GM23248 (cell line): ENCODE results near the gene ADAM12. TPM values are rescaled to one million over a fixed set of nuclear protein-coding genes. Genes with fewer than 3 reads are reported as not detected.

Experiments used
- DNase-seq: peaks from one replicate; pipeline ENCODE4 v3.0.0-alpha.2; 2015
- H2AFZ ChIP-seq: fragments of 200-600 bp; sonication (generic); 2 replicates; pipeline ENCODE4 v1.6.1; 2016; ENCODE audit warnings: antibody characterized with exemption
- H3F3A ChIP-seq: fragments of 200-600 bp; sonication (generic); 2 replicates; pipeline ENCODE4 v1.6.1; 2016; ENCODE audit warnings: mild to moderate bottlenecking, antibody characterized with exemption, mixed run types; ENCODE audit not compliant: insufficient read depth
- H3K27ac ChIP-seq: fragments of 200-600 bp; sonication (generic); 2 replicates; pipeline ENCODE4 v1.5.1; 2016; ENCODE audit warnings: mild to moderate bottlenecking
- H3K27me3 ChIP-seq: fragments of 200-600 bp; sonication (generic); replicated peaks from 2 replicates; pipeline ENCODE4 v1.6.1; 2016; ENCODE audit warnings: mild to moderate bottlenecking; ENCODE audit not compliant: insufficient read depth
- H3K36me3 ChIP-seq: fragments of 200-600 bp; sonication (generic); 2 replicates; pipeline ENCODE4 v1.6.1; 2016; ENCODE audit warnings: low read depth, mild to moderate bottlenecking
- H3K4me1 ChIP-seq: fragments of 200-600 bp; sonication (generic); 2 replicates; pipeline ENCODE4 v1.6.1; 2016; ENCODE audit warnings: mild to moderate bottlenecking; ENCODE audit not compliant: insufficient read depth
- H3K4me2 ChIP-seq: fragments of 200-600 bp; sonication (generic); one replicate; pipeline ENCODE4 v1.6.1; 2016; ENCODE audit warnings: mild to moderate bottlenecking; ENCODE audit not compliant: unreplicated experiment
- H3K4me3 ChIP-seq: fragments of 200-600 bp; sonication (generic); 2 replicates; pipeline ENCODE4 v1.5.1; 2016; ENCODE audit warnings: mild to moderate bottlenecking
- H3K79me2 ChIP-seq: fragments of 200-600 bp; sonication (generic); 2 replicates; pipeline ENCODE4 v1.6.1; 2016; ENCODE audit warnings: mild to moderate bottlenecking; ENCODE audit not compliant: insufficient read depth
- H3K9ac ChIP-seq: fragments of 200-600 bp; sonication (generic); 2 replicates; pipeline ENCODE4 v1.6.1; 2016; ENCODE audit warnings: mild to moderate bottlenecking
- H3K9me2 ChIP-seq: fragments of 200-600 bp; sonication (generic); 2 replicates; pipeline ENCODE4 v1.6.1; 2016; ENCODE audit warnings: mixed run types, mild to moderate bottlenecking, moderate library complexity; ENCODE audit not compliant: insufficient read depth
- H3K9me3 ChIP-seq: fragments of 200-600 bp; sonication (generic); one replicate; pipeline ENCODE4 v1.6.1; 2017; ENCODE audit warnings: low read depth
- H4K20me1 ChIP-seq: fragments of 200-600 bp; sonication (generic); 2 replicates; pipeline ENCODE4 v1.6.0; 2016; ENCODE audit not compliant: insufficient read depth
- EZH2 ChIP-seq: fragments of 200-600 bp; sonication (generic); IDR thresholded peaks from 2 replicates; pipeline ENCODE4 v1.6.1; 2018; ENCODE audit warnings: antibody characterized with exemption, mild to moderate bottlenecking; ENCODE audit not compliant: insufficient read depth, poor library complexity, severe bottlenecking
- EZH2phosphoT487 ChIP-seq: fragments of 200-600 bp; sonication (generic); IDR thresholded peaks from 2 replicates; pipeline ENCODE4 v1.6.1; 2018; ENCODE audit warnings: antibody characterized with exemption, moderate library complexity, mild to moderate bottlenecking, low read depth; ENCODE audit not compliant: insufficient read depth
- WGBS, 2 experiments: methylation state at CpG; one replicate each; pipeline ENCODE4 v1.1.6; 2015 to 2017; ENCODE audit warnings: low lambda C conversion rate in 2 of 2, low coverage in 1 of 2; ENCODE audit errors: missing lambda C conversion rate in 2 of 2; 5-methylcytosine and 5-hydroxymethylcytosine counted together
- in situ Hi-C: fragments of 300-500 bp; cut with MboI; formaldehyde crosslinking; loops from 2 replicates; pipeline ENCODE4 v1.15.0; 2020
- polyA plus RNA-seq: library from polyadenylated mRNA; unstranded; fragments of >200 nt; fragmentation: Nextera tagmentation; extraction: Ambion mirVana; gene quantifications from 2 replicates; pipeline ENCODE4 v1.2.1, GENCODE V29; 2016
- total RNA-seq: library from RNA; depleted of rRNA; stranded (reverse); fragments of >200 nt; shearing (Covaris generic); gene quantifications from 2 replicates; pipeline ENCODE4 v1.2.3, GENCODE V29; 2014

The ADAM12 gene
- total and polyA plus RNA-seq, 2 experiments from 2014 or later = 58.4 to 127 TPM

- 87 to 92% methylated on average over 6 of the region's 6 CpGs for WGBS, 2 experiments
- in situ Hi-C loops = loop anchor here (10.0 to 25.0 kb wide), 3 partner anchors 402 to 754 kb away; partner anchors contain the start of gene ADAM12
- Histone ChIP-seq H2AFZ (no peak overlapping the region), H3K4me1 (0 out of 2 replicates have a peak, but pooled peaks cover 5% of the 10 kb centered on the region), H3K4me2 (no peak overlapping the region), H3K4me3 (no peak overlapping the region), H3F3A (no peaks in the 10 kb centered on the region), H3K9me2 (no peaks in the 10 kb centered on the region), H3K79me2 (no peaks in the 10 kb centered on the region), H4K20me1 (no peaks in the 10 kb centered on the region), H3K27me3 (no peaks in the 10 kb centered on the region), H3K9ac (no peak overlapping the region), H3K9me3 (no peaks in the 10 kb centered on the region), H3K27ac (no peak overlapping the region), H3K36me3 (no peaks in the 10 kb centered on the region)
- no peak for DNase-seq
- no peak for TF ChIP-seq EZH2
- no peak for TF ChIP-seq EZH2phosphoT487
Measured at GRCh38 chr10:125983161-125983560, 405.1 kb downstream of the ADAM12 start.

GRCh38 chr10:125982260-125982948, 405.9 kb downstream of the ADAM12 start:
- Histone ChIP-seq H4K20me1 (no peaks in the 10 kb centered on the region), H3F3A (no peaks in the 10 kb centered on the region), H3K4me2 (no peak overlapping the region), H3K27ac (no peak overlapping the region), H3K9me3 (no peaks in the 10 kb centered on the region), H3K4me1 (0 out of 2 replicates have a peak, but pooled peaks cover 5% of the 10 kb centered on the region), H3K9me2 (no peaks in the 10 kb centered on the region), H3K36me3 (no peaks in the 10 kb centered on the region), H3K79me2 (no peaks in the 10 kb centered on the region), H3K9ac (no peak overlapping the region), H2AFZ (no peak overlapping the region), H3K27me3 (no peaks in the 10 kb centered on the region), H3K4me3 (no peak overlapping the region)
- TF ChIP-seq EZH2 (no peak), EZH2phosphoT487 (no peak)
- WGBS, 2 experiments = 12 to 14% methylated on average over 6 of the region's 6 CpGs
- in situ Hi-C loops = loop anchor here (10.0 to 25.0 kb wide), 3 partner anchors 402 to 755 kb away; partner anchors contain the start of gene ADAM12
- DNase-seq = peak; percentile 79

GRCh38 chr10:125980521-125981035, 407.7 kb downstream of the ADAM12 start:
- no peaks in the 10 kb centered on the region for H4K20me1 ChIP-seq
- no peak overlapping the region for H3K4me3 ChIP-seq
- H3K27me3 ChIP-seq = no peaks in the 10 kb centered on the region
- no peaks in the 10 kb centered on the region for H3K79me2 ChIP-seq
- H3K4me2 ChIP-seq = no peak overlapping the region
- no peaks in the 10 kb centered on the region for H3K9me3 ChIP-seq
- no peak for TF ChIP-seq EZH2phosphoT487
- TF ChIP-seq EZH2 = no peak
- H3K9me2 ChIP-seq = no peaks in the 10 kb centered on the region
- no peaks in the 10 kb centered on the region for H3F3A ChIP-seq
- H3K9ac ChIP-seq = no peak overlapping the region
- no peaks in the 10 kb centered on the region for H3K4me1 ChIP-seq
- no peak overlapping the region for H2AFZ ChIP-seq
- in situ Hi-C loops = loop anchor here (10.0 to 25.0 kb wide), 3 partner anchors 404 to 757 kb away; partner anchors contain the start of gene ADAM12
- H3K36me3 ChIP-seq = no peaks in the 10 kb centered on the region
- WGBS, 2 experiments = 63 to 68% methylated on average over 6 of the region's 6 CpGs
- no peak overlapping the region for H3K27ac ChIP-seq
- DNase-seq = no peak

GRCh38 chr10:125979976-125980375, 408.3 kb downstream of the ADAM12 start:
- in situ Hi-C loops = loop anchor here (10.0 to 25.0 kb wide), 3 partner anchors 405 to 757 kb away; partner anchors contain the start of gene ADAM12
- Histone ChIP-seq H3K27me3 (no peaks in the 10 kb centered on the region), H3K9me2 (no peaks in the 10 kb centered on the region), H4K20me1 (no peaks in the 10 kb centered on the region), H3K4me2 (no peak overlapping the region), H3K79me2 (no peaks in the 10 kb centered on the region), H3K36me3 (no peaks in the 10 kb centered on the region), H3F3A (no peaks in the 10 kb centered on the region), H3K27ac (no peak overlapping the region), H2AFZ (no peak overlapping the region), H3K9me3 (no peaks in the 10 kb centered on the region), H3K4me1 (no peaks in the 10 kb centered on the region), H3K4me3 (no peak overlapping the region), H3K9ac (no peak overlapping the region)
- TF ChIP-seq EZH2phosphoT487 (no peak), EZH2 (no peak)
- 57 to 58% methylated on average over 7 of the region's 7 CpGs for WGBS, 2 experiments
- no peak for DNase-seq
